HepG2 (cell line): ENCODE results near the gene PIM1. TPM values are rescaled to one million over a fixed set of nuclear protein-coding genes. Genes with fewer than 3 reads are reported as not detected.
A peak's percentile ranks its signal among the peaks of the same experiment; 100 is the strongest.

Experiments used
- CREB1 ChIP-seq, 2 experiments: fragments of 450-650 bp in 1 of 2; IDR thresholded peaks; 2 replicates each; pipeline ENCODE4 v1.6.1; 2016 to 2017; ENCODE audit warnings: control low read depth in 1 of 2, mild to moderate bottlenecking in 1 of 2, missing compliant biosample characterization in 1 of 2, missing genetic modification characterization in 1 of 2
- GATAD1 ChIP-seq: IDR thresholded peaks from 2 replicates; pipeline ENCODE4 v1.6.1; 2016; ENCODE audit warnings: missing genetic modification reagents, missing compliant biosample characterization
- GPBP1L1 ChIP-seq: sonication (generic); formaldehyde crosslinking; IDR thresholded peaks from 2 replicates; pipeline ENCODE4 v1.5.0; 2020; ENCODE audit warnings: mild to moderate bottlenecking, missing genetic modification reagents
- HES4 ChIP-seq: sonication (generic); formaldehyde crosslinking; IDR thresholded peaks from 2 replicates; pipeline ENCODE4 v1.9.0; 2021; ENCODE audit warnings: mild to moderate bottlenecking, missing genetic modification reagents, borderline replicate concordance
- JDP2 ChIP-seq: sonication (generic); formaldehyde crosslinking; IDR thresholded peaks from 2 replicates; pipeline ENCODE4 v1.8.1; 2022; ENCODE audit warnings: missing genetic modification reagents, borderline replicate concordance
- KDM2A ChIP-seq: sonication (generic); formaldehyde crosslinking; IDR thresholded peaks from 2 replicates; pipeline ENCODE4 v1.4.0; 2020; ENCODE audit warnings: low read depth, missing genetic modification reagents, borderline replicate concordance
- MLXIP ChIP-seq: sonication (generic); formaldehyde crosslinking; IDR thresholded peaks from 2 replicates; pipeline ENCODE4 v1.9.0; 2021; ENCODE audit warnings: missing genetic modification reagents, borderline replicate concordance
- PATZ1 ChIP-seq: sonication (generic); formaldehyde crosslinking; IDR thresholded peaks from 2 replicates; pipeline ENCODE4 v1.4.0; 2020; ENCODE audit warnings: missing genetic modification reagents
- PLRG1 ChIP-seq: fragments of 450-650 bp; conservative IDR thresholded peaks from 2 replicates; pipeline ENCODE4 v1.6.1; 2016
- PLSCR1 ChIP-seq: sonication (generic); formaldehyde crosslinking; IDR thresholded peaks from 2 replicates; pipeline ENCODE4 v1.5.0; 2020; ENCODE audit warnings: missing genetic modification reagents, mild to moderate bottlenecking, borderline replicate concordance
- SATB2 ChIP-seq: sonication (generic); formaldehyde crosslinking; IDR thresholded peaks from 2 replicates; pipeline ENCODE4 v1.5.0; 2020; ENCODE audit warnings: missing genetic modification reagents
- YEATS2 ChIP-seq: sonication (generic); formaldehyde crosslinking; IDR thresholded peaks from 2 replicates; pipeline ENCODE4 v1.4.0; 2020; ENCODE audit warnings: missing genetic modification reagents, borderline replicate concordance
- ZBTB42 ChIP-seq: sonication (generic); formaldehyde crosslinking; IDR thresholded peaks from 2 replicates; pipeline ENCODE4 v1.5.0; 2020; ENCODE audit warnings: mild to moderate bottlenecking, missing genetic modification reagents
- ZNF547 ChIP-seq: sonication (generic); formaldehyde crosslinking; IDR thresholded peaks from 2 replicates; pipeline ENCODE4 v1.5.1; 2020; ENCODE audit warnings: mild to moderate bottlenecking, missing genetic modification reagents
- ZSCAN22 ChIP-seq: sonication (generic); formaldehyde crosslinking; IDR thresholded peaks from 2 replicates; pipeline ENCODE4 v1.4.0; 2020; ENCODE audit warnings: mild to moderate bottlenecking, missing genetic modification reagents
- polyA plus RNA-seq, 8 experiments: library from polyadenylated mRNA; depleted of rRNA in 3 of 8; stranded (reverse) in 7 of 8; unstranded in 1 of 8; fragments of >200 nt; fragmentation: Illumina TruSeq in 4 of 8; extraction: Trizol in 4 of 8; gene quantifications; 2 replicates each; pipeline versions ENCODE4 v1.2.1 to v1.2.3, GENCODE V29; 2011 to 2016; ENCODE audit warnings: low read depth in 4 of 8, missing spikeins in 1 of 8, mixed read lengths in 1 of 8; ENCODE audit not compliant: insufficient read depth in 1 of 8
- total RNA-seq, 5 experiments: library from RNA; depleted of rRNA; stranded (reverse); fragments of >200 nt; fragmentation: Illumina TruSeq; extraction: Trizol; gene quantifications; 2 replicates each; pipeline ENCODE4 v1.2.3, GENCODE V29; 2016; ENCODE audit warnings: low read depth in 1 of 5
- TF ChIP-seq, protein P1 (sequence below): sonication (generic); formaldehyde crosslinking; IDR thresholded peaks from 2 replicates; pipeline ENCODE4 v1.8.0; 2022; ENCODE audit warnings: mild to moderate bottlenecking, missing genetic modification reagents; ENCODE audit not compliant: insufficient replicate concordance
- TF ChIP-seq, protein P2 (sequence below): sonication (generic); formaldehyde crosslinking; IDR thresholded peaks from 2 replicates; pipeline ENCODE4 v1.5.0; 2020; ENCODE audit warnings: mild to moderate bottlenecking, low read depth, missing genetic modification reagents, borderline replicate concordance

Gene PIM1
- total and polyA plus RNA-seq, 2 of the 13 experiments (the other 11 are each of a cell fraction or from before 2014, with no cell fraction given) = 29.4 to 117 TPM

DNA sequence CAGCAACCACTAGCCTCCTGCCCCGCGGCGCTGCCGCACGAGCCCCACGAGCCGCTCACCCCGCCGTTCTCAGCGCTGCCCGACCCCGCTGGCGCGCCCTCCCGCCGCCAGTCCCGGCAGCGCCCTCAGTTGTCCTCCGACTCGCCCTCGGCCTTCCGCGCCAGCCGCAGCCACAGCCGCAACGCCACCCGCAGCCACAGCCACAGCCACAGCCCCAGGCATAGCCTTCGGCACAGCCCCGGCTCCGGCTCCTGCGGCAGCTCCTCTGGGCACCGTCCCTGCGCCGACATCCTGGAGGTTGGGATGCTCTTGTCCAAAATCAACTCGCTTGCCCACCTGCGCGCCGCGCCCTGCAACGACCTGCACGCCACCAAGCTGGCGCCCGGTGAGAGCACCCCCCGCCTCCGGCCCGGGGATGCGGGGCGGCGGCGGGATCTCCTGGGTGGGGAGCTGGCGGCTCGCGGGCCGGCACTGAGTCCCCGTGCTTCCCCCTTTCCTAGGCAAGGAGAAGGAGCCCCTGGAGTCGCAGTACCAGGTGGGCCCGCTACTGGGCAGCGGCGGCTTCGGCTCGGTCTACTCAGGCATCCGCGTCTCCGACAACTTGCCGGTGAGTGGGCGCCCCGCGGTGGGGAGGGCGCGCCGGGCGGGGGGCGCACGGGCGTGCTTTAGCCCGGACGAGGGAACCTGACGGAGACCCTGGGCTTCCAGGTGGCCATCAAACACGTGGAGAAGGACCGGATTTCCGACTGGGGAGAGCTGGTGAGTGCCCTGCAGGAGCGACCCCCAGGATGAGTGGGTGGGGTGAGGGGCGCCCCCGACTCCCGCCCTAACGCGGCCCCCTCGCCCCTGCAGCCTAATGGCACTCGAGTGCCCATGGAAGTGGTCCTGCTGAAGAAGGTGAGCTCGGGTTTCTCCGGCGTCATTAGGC is 585 bp downstream of the PIM1 start (continued):
- TF ChIP-seq, protein P1, sequence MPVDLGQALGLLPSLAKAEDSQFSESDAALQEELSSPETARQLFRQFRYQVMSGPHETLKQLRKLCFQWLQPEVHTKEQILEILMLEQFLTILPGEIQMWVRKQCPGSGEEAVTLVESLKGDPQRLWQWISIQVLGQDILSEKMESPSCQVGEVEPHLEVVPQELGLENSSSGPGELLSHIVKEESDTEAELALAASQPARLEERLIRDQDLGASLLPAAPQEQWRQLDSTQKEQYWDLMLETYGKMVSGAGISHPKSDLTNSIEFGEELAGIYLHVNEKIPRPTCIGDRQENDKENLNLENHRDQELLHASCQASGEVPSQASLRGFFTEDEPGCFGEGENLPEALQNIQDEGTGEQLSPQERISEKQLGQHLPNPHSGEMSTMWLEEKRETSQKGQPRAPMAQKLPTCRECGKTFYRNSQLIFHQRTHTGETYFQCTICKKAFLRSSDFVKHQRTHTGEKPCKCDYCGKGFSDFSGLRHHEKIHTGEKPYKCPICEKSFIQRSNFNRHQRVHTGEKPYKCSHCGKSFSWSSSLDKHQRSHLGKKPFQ (CRISPR knock-in tag) = no peak
- TF ChIP-seq PATZ1 (CRISPR knock-in tag) (peak; percentile 68), MLXIP (CRISPR knock-in tag) (peak; percentile 51; the same call in 1 of the 2 replicates), PLSCR1 (no peak), KDM2A (CRISPR knock-in tag) (peak; percentile 71; the same call in 1 of the 2 replicates), PLRG1 (no peak), GPBP1L1 (CRISPR knock-in tag) (no peak), JDP2 (CRISPR knock-in tag) (no peak), YEATS2 (CRISPR knock-in tag) (no peak), CREB1 (IDR thresholded peaks at IDR 0.05) (no peak), CREB1 (CRISPR knock-in tag; IDR thresholded peaks at IDR 0.05) (no peak), GATAD1 (CRISPR knock-in tag) (no peak), ZBTB42 (no peak), SATB2 (CRISPR knock-in tag) (no peak; the same call in 1 of the 2 replicates), ZSCAN22 (CRISPR knock-in tag) (no peak; the same call in 1 of the 2 replicates), ZNF547 (CRISPR knock-in tag) (peak; percentile 46; the same call in 1 of the 2 replicates), HES4 (CRISPR knock-in tag) (peak; percentile 57)
- TF ChIP-seq, protein P2, sequence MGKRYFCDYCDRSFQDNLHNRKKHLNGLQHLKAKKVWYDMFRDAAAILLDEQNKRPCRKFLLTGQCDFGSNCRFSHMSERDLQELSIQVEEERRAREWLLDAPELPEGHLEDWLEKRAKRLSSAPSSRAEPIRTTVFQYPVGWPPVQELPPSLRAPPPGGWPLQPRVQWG (CRISPR knock-in tag) = no peak
